Measurements from ENCODE around the gene WDR1.

The WDR1 gene

GRCh38 chr4:10050721-10051120, 65.9 kb downstream of the WDR1 start:
- no peak for DNase-seq (ENCODE audit: extremely low read depth, low read depth)
- TF ChIP-seq, protein P1, sequence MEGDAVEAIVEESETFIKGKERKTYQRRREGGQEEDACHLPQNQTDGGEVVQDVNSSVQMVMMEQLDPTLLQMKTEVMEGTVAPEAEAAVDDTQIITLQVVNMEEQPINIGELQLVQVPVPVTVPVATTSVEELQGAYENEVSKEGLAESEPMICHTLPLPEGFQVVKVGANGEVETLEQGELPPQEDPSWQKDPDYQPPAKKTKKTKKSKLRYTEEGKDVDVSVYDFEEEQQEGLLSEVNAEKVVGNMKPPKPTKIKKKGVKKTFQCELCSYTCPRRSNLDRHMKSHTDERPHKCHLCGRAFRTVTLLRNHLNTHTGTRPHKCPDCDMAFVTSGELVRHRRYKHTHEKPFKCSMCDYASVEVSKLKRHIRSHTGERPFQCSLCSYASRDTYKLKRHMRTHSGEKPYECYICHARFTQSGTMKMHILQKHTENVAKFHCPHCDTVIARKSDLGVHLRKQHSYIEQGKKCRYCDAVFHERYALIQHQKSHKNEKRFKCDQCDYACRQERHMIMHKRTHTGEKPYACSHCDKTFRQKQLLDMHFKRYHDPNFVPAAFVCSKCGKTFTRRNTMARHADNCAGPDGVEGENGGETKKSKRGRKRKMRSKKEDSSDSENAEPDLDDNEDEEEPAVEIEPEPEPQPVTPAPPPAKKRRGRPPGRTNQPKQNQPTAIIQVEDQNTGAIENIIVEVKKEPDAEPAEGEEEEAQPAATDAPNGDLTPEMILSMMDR (IDR thresholded peaks at IDR 0.05; ENCODE audit: low read depth, low read length) = no peak

- DNase-seq (ENCODE audit: extremely low read depth, low read depth) = no peak
- TF ChIP-seq, protein P1 (IDR thresholded peaks at IDR 0.05; ENCODE audit: low read depth, low read length) = no peak
Observed at GRCh38 chr4:10050261-10050661, 66.3 kb downstream of the WDR1 start.

- no peak for DNase-seq (ENCODE audit: extremely low read depth, low read depth)
- TF ChIP-seq, protein P1 (IDR thresholded peaks at IDR 0.05; ENCODE audit: low read depth, low read length) = no peak
Observed at GRCh38 chr4:10048941-10049697, 67.5 kb downstream of the WDR1 start.

DNA sequence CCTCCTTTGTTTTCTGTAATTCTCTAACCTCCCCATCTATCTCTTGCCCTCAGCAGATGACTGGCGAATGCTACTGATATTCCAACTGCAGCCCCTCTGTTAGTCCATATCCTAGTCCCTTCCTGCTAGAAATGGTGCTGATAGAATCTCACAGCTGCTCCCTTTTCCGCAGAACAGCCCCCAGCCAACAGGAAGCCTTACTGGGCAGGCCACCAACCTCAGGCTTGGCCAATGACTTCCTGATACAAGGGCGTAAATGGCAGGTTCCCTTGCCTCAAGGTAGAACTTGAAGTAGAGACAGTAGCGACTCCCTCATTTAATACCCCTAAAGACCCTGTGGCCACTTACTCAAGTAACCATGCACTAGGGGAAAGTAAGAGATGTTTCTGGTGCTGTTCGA, 68.6 kb downstream of the WDR1 start:
- no peak for DNase-seq (ENCODE audit: extremely low read depth, low read depth)
- TF ChIP-seq, protein P1 (IDR thresholded peaks at IDR 0.05; ENCODE audit: low read depth, low read length) = no peak

DNA sequence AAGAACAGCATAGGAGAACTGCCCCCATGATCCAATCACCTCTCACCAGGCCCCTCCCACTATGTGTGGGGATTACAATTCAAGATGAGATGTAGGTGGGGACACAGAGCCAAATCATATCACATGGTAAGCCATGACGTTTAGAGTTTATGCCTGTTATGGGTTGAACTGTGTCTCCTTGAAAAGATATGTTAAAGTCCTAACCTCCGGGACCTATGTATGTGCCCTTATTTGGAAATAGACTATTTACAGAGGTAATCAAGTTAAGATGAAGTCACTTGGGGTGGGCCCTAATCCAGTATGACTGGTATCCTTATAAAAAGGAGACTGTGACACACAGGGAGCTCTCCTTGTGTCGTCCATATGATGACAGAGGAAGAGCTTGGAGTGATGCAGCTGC, 70.1 kb downstream of the WDR1 start:
- DNase-seq (ENCODE audit: extremely low read depth, low read depth) = no peak
- TF ChIP-seq, protein P1 (IDR thresholded peaks at IDR 0.05; ENCODE audit: low read depth, low read length) = no peak

DNA sequence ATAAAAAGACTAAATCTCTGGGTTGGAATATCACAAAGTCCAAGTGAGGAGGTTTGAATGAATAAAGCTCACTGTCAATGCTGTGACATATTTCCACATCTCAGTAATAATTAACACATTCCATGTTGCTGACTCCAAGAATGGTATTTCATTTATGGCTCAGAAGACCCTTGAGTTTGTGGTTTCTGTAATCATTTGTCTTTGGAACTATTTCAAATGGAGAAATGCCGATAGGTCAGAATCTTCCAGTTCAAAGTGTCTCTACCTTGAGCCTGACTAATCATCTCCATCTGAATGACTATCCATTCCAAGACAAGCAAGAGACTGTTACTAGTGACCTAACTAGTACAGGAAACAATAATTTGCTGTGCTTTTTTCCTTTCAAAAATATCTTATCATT, 71.1 kb downstream of the WDR1 start:
- DNase-seq (ENCODE audit: extremely low read depth, low read depth) = no peak
- TF ChIP-seq, protein P1 (IDR thresholded peaks at IDR 0.05; ENCODE audit: low read depth, low read length) = no peak

- TF ChIP-seq, protein P1 (IDR thresholded peaks at IDR 0.05; ENCODE audit: low read depth, low read length) = no peak
- DNase-seq (ENCODE audit: extremely low read depth, low read depth) = no peak
Observed at GRCh38 chr4:10041036-10041435, 75.6 kb downstream of the WDR1 start.
